ENCODE measurements around the gene MTMR3. TPM values are rescaled to one million over a fixed set of nuclear protein-coding genes. Genes with fewer than 3 reads are reported as not detected.

Gene MTMR3
- total RNA-seq, 1 experiment from 2014 or later: 27.0 TPM

GRCh38 chr22:29917052-29917902 is 34.3 kb downstream of the MTMR3 start:
- H2AFZ ChIP-seq (ENCODE audit: low read depth, low read length, poor library complexity, severe bottlenecking): no peak overlapping the region
- no peak overlapping the region for H3K9ac ChIP-seq (ENCODE audit: low read length)
- no peaks in the 10 kb centered on the region for H3K9me3 ChIP-seq (ENCODE audit: control insufficient read depth in 1 of 2, insufficient read depth in 1 of 2, low read depth in 1 of 2, low read length in 2 of 2)
- H4K20me1 ChIP-seq (ENCODE audit: insufficient read depth): peaks cover 4% of the 10 kb centered on the region; the same call in 1 of the 2 replicates
- H3K4me3 ChIP-seq (replicated peaks in 1 of 2; ENCODE audit: low read depth in 1 of 2, low read length in 2 of 2): no peak overlapping the region
- DNase-seq (ENCODE audit: low read depth, low spot score): no peak
- CTCF ChIA-PET: interaction anchor here (1.3 kb wide), 1 partner anchor 9 kb away, joined by 3 read pairs; no protein-coding TSS in a partner anchor
- no peaks in the 10 kb centered on the region for H3K27me3 ChIP-seq (ENCODE audit: insufficient read depth, low read length)
- TF ChIP-seq SIN3A (IDR thresholded peaks at IDR 0.05; ENCODE audit: low read depth) (no peak), CEBPB (IDR thresholded peaks at IDR 0.05; ENCODE audit: low read depth) (no peak), CBX3 (IDR thresholded peaks at IDR 0.05; ENCODE audit: low read depth) (no peak), ZBTB33 (IDR thresholded peaks at IDR 0.05; ENCODE audit: extremely low read depth, insufficient replicate concordance, low read length) (no peak), MAX (IDR thresholded peaks at IDR 0.05) (no peak), FOSL1 (IDR thresholded peaks at IDR 0.05; ENCODE audit: low read depth) (no peak), REST (IDR thresholded peaks at IDR 0.05; ENCODE audit: low read depth) (no peak), ELF1 (IDR thresholded peaks at IDR 0.05; ENCODE audit: borderline replicate concordance, low read depth) (no peak), SP1 (IDR thresholded peaks at IDR 0.05; ENCODE audit: low read depth) (no peak)
- no peak overlapping the region for H3K4me2 ChIP-seq (ENCODE audit: low read length)
- POLR2A ChIA-PET: no interaction called here
- no peaks in the 10 kb centered on the region for H3K36me3 ChIP-seq (ENCODE audit: control insufficient read depth in 1 of 2, insufficient read depth in 2 of 2, low read length in 2 of 2)
- no peaks in the 10 kb centered on the region for H3K9me2 ChIP-seq (ENCODE audit: insufficient read depth)
- H3K79me2 ChIP-seq (ENCODE audit: insufficient read depth, low read length): peaks cover 54% of the 10 kb centered on the region
- ATAC-seq: no peak
- H3K27ac ChIP-seq (ENCODE audit: low read depth, low read length): no peak overlapping the region
- RAD21 ChIA-PET (ENCODE audit: low non-redundant PET in 1 of 2, low total read pairs in 2 of 2, uncharacterized antibody in 2 of 2, unreplicated experiment in 2 of 2): no interaction called here
- intact Hi-C loops (cut with micrococcal nuclease): no loop called here
- peaks cover 12 to 16% of the 10 kb centered on the region in 2 experiments for H3K4me1 ChIP-seq (ENCODE audit: control insufficient read depth in 1 of 2, insufficient read depth in 2 of 2, low read length in 2 of 2)
- no TSS peak for BruUV-seq (replicated peaks)

All from HCT116 (cell line).